HG02571 (cell line): ENCODE data around the gene MTAP.

Source experiments
- ATAC-seq: cut with Tn5 transposase; IDR thresholded peaks from one replicate; pipeline ENCODE4 v1.9.1; 2021; ENCODE audit warnings: mild to moderate bottlenecking, moderate library complexity; ENCODE audit not compliant: unreplicated experiment

Gene MTAP

GRCh38 chr9:21804331-21804730 lies 1.9 kb downstream of the MTAP start:
- no peak for ATAC-seq

DNA sequence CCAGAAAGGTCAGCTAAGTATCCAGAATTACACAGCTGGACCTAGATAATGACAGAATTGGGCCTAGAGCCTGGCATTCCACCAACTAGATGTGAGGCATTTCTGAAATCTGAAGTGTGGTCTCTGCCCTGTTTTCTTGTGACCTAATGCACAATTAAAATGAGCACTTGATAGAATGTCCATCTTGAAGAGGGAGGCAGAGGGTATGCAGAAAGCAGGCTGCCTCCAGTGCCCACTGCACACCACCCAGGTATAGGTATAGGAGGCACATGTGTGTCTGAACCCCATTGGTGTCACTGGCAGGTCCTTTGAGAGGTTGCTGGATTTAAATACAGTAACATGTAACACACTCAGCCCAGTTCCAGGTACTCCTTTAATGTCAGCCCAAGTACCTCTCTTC lies 2.4 kb downstream of the MTAP start:
- no peak for ATAC-seq

GRCh38 chr9:21806644-21807043 lies 4.2 kb downstream of the MTAP start:
- no peak for ATAC-seq

DNA sequence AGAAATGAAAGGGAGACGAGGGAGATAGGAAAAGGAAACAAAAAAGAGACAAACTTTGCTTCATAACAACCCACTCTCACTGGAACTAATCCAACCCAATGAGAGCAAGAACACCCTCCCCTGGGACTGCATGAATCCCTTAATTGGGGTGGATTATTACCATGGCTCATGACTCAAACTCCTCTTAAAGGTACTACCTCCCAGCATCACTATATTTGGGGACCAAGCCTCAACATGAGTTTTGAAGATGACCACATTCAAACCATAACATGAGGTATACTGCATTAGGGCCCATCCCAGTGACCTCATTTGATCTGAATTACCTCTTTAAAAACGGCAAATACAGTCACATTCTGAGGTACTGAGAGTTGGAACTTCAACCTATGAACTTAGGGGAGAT lies 8.0 kb downstream of the MTAP start:
- ATAC-seq: no peak

DNA sequence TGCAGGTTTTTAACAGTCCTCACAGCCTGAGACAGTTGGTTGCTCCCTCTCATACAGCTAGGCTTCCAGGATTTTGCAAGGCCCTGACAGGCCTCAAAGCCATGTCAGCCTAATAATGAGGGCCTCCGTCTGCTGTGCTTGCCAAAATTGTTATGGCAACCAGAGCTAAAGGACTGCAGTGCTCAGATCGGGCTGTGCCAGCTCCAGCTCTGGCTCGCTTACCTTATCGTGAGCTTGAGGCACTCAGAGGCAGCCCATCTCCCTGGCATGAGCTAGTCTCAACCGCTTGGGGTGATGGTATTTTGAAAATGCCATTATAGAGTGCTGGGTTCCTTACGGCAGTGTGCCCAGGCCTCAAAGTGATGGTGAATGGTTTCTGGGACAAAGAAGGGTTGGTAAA lies 8.4 kb downstream of the MTAP start:
- no peak for ATAC-seq

DNA sequence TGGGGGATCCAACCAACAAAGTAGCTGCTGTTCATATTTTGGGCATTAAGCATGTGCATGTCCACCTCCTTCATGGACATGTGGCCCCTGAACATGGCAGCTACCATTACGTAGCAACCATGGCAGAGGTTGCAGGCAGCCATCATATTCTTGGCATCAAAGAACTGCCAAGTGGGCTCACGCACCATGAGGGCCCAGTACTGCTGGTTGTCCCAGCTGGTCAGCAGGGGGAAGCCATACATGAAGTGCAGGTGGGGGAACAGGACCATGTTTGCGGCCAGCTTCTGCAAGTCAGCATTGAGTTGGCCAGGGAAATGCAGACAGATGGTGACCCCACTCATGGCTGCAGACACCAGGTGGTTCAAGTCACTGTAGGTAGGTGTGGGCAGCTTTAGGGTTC lies 9.5 kb downstream of the MTAP start:
- no peak for ATAC-seq

DNA sequence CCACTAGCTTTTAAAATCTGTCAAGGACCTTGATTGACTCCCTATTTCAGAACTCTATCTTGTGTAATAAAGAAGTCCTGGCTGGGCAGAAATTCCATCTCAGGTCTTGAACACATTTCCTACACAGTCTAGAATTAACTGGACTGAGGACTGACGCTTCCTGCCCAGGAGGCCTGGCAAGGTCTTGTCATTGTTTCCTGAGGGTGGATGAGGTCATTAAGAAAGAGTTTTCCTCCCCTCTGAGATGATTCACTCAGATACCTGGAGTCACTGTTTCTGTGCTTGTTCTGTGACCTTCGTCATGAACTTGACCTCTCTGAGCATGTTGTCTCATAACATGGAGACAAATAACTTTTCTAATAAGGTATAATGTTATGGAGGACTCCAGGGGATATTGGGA lies 10.0 kb downstream of the MTAP start:
- no peak for ATAC-seq

GRCh38 chr9:21812946-21813568 lies 10.6 kb downstream of the MTAP start:
- peak; percentile 68 for ATAC-seq

DNA sequence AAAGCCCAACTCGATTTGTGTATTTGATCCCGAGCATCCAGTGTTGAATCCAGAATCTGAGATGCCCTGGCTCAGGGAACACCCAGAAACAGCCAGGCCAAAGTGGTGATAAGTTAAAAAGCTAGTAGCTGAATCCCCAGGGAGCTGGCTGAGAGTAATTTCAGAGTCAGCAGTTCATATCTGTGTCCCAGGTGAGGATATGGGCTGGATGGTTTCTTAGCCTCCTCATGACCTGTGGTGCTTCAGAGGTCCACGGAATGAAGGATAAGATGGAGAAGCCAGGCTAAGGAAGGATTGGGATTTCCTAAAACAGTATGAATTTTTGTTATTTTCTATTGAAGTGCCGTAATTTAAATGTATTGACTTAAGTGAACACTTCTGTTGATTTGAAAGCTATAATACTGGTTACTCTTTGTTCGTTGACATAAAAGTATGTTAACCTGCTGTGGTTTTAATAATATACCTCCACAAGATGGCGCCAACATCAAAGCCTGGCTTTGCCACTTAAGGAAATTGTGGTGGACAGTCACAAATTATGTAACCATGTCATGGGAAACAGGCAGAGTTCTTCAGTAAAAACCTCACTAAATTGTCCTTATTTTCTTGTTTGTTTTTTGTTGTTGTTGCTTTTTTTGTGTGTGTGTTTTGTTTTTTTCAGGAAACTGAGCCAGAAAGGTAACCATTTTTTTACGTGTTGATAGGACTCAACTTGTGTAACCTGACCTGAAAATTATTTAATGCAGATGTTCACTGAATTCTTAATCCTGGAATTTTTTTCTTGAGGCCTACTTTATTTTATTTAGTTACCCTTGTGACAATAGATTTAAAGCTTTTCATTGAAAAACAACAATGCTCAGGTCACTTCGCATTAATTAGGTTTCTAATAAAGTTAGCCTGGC lies 11.4 kb downstream of the MTAP start:
- no peak for ATAC-seq

- no peak for ATAC-seq
These were observed 13.2 kb downstream of the MTAP start for GRCh38 chr9:21815643-21816042.

GRCh38 chr9:21817176-21817575 lies 14.7 kb downstream of the MTAP start:
- no peak for ATAC-seq

- no peak for ATAC-seq
These were observed 23.2 kb downstream of the MTAP start for GRCh38 chr9:21825637-21826036.

DNA sequence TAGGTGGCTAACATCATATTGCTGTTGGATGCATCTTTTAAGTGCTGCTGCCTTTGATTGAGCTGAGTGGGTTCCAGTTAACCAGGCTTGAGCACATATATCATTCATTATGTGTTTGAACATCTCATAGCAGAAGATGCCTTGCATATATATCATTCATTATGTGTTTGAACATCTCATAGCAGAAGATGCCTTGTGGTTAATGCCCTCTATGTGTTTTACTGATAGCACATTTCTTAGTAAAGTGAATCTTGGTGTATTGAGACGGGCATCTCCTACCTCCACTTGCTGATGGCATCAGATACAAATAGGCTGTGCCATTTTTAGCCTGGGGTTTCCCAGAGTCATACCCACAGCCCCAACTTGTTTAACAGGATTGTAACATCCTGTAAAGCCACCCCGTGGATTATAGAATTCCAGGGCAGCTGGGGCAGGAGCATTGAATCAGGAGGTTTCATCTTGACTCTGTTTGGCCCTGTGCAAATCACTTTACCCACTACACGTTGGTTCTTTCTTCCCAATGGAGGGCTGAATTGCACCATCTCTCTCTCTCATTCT lies 26.5 kb downstream of the MTAP start:
- ATAC-seq: no peak

GRCh38 chr9:21830589-21830988 lies 28.2 kb downstream of the MTAP start:
- ATAC-seq: no peak

DNA sequence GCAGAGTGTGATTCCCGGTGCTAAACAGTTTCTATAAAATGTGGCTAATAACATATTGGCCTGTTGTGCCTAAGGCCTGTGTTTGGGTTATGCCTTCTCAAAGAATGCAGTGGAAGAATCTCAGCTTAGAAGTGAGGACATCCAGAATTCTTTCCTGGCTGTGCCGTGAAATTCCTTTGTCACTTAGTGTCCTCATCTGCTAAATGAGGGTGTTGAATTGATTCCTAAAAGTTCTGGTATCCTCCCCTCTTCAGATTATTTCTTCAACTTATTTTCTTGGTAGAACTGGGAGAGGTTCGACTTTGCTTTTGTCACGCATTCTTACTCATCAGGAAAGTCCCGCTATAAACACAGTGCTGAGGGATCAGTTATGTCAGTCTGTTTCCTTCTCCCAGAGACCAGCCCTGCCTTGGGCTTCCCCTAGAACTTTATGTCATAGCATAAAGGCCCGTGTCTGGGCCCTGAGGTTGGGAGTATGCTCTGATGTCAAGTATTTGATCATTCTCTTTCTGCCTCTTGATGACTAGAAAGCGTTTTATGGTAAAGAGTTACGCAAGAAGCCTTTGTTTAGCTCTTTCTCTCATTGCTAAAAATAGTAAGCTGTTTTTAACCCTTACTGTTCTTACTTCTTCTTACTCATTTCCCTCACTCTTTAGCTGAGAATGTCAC lies 29.5 kb downstream of the MTAP start:
- peak; percentile 58 for ATAC-seq

DNA sequence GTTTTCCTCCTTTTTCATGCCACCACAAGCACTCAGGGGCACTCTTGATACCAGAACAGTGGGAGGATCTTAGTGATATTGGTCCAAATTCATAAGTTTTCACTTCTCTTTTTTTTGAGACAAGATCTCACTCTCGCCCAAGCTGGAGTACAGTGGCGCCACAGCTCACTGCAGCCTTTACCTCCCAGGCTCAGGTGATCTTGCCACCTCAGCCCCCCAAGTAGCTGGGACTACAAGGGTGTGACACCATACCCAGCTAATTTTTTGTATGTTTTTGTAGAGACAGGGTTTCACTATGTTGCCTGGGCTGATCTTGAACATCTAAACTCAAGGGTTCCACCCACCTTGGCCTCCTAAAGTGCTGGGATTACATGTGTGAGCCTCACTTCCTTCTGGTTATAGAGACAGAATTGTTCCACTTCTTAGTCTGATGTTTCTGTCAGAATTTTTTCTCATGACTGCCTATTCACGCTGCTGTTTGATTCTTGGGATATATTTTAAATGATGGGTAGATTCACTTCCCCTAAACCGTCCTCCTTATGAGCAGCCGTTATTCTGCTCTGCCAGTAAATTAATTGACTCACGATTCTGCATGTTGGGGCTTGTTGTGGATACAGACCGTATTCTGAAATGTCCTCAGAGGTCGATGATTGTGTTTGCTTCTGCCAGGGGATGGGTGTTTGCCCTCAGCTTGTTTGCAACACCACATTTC lies 30.8 kb downstream of the MTAP start:
- ATAC-seq: peak; percentile 73

- ATAC-seq: no peak
These were observed 32.7 kb downstream of the MTAP start for GRCh38 chr9:21835121-21835520.

GRCh38 chr9:21836437-21837161 lies 34.2 kb downstream of the MTAP start:
- ATAC-seq: no peak

GRCh38 chr9:21837501-21837900 lies 35.1 kb downstream of the MTAP start:
- ATAC-seq: no peak

GRCh38 chr9:21840647-21841046 lies 38.2 kb downstream of the MTAP start:
- ATAC-seq: no peak
